K562 (cell line): Measurements from ENCODE around the gene ANO2. TPM values are rescaled to one million over a fixed set of nuclear protein-coding genes. Genes with fewer than 3 reads are reported as not detected.

ENCODE experiments used
- ATAC-seq: fragments of 200-7000 bp; cut with Tn5 transposase; 3 replicates; pipeline ENCODE4 v1.9.1; 2020; ENCODE audit warnings: moderate library complexity
- BruUV-seq: library from RNA; stranded (reverse); fragments of 400-500 nt; replicated peaks from 2 replicates; lab custom pipeline; 2021; lab: Mats Ljungman, UMichigan
- CTCF ChIA-PET: fragments of 300-600 bp; formaldehyde crosslinking; extraction: SDS; loops from one replicate; lab custom pipeline; 2021; ENCODE audit warnings: low intra/inter-chr PET ratio; lab: Yijun Ruan, JAX
- POLR2A ChIA-PET: fragments of 300-600, 350-650 bp; sonication (Branson Sonifier 250); formaldehyde crosslinking; extraction: SDS; loops from one replicate; lab custom pipeline; 2021; ENCODE audit warnings: antibody characterized with exemption, inconsistent platforms; lab: Yijun Ruan, JAX
- DNase-seq, 4 experiments: peaks; one replicate each; pipeline versions ENCODE4 v3.0.0 to v3.0.0-alpha.2; 2011 to 2018; ENCODE audit warnings: low spot score in 3 of 4, mixed read lengths in 3 of 4; ENCODE audit errors: extremely low read depth in 1 of 4
- FAIRE-seq: peaks from 2 replicates; lab custom pipeline; 2011; peaks lifted over from hg19 to GRCh38; lab: Jason Lieb, UNC
- H2AFZ ChIP-seq: 2 replicates; pipeline ENCODE4 v1.6.0; 2011; ENCODE audit warnings: low read depth, low read length, control low read depth, inconsistent platforms
- H3K27ac ChIP-seq: fragments of 200-600 bp; 3 replicates; pipeline ENCODE4 v1.8.0; 2011; ENCODE audit warnings: low read depth, mild to moderate bottlenecking, control low read depth, inconsistent platforms, low read length, moderate library complexity, mixed read lengths; ENCODE audit errors: extremely low read depth
- H3K27me3 ChIP-seq, 2 experiments: fragments of 300-600 bp in 1 of 2; 2 replicates in 1 of 2; 3 replicates in 1 of 2; pipeline versions ENCODE4 v1.6.0 to v1.8.0; 2011; ENCODE audit warnings: inconsistent platforms in 2 of 2, low read length in 2 of 2, mild to moderate bottlenecking in 1 of 2, mixed read lengths in 1 of 2, moderate library complexity in 1 of 2; ENCODE audit not compliant: control insufficient read depth in 2 of 2, insufficient read depth in 2 of 2
- H3K36me3 ChIP-seq: fragments of 300-600 bp; 3 replicates; pipeline ENCODE4 v1.8.0; 2011; ENCODE audit warnings: mild to moderate bottlenecking, low read length, inconsistent platforms; ENCODE audit not compliant: control insufficient read depth, insufficient read depth
- H3K4me1 ChIP-seq, 2 experiments: fragments of 200-600 bp in 1 of 2; replicated peaks in 1 of 2; 2 replicates in 1 of 2; 3 replicates in 1 of 2; pipeline versions ENCODE4 v1.5.1 to v1.8.0; 2011; ENCODE audit warnings: inconsistent platforms in 2 of 2, low read length in 2 of 2, mild to moderate bottlenecking in 1 of 2, mixed read lengths in 1 of 2, moderate library complexity in 1 of 2; ENCODE audit not compliant: control insufficient read depth in 2 of 2, insufficient read depth in 2 of 2
- H3K4me2 ChIP-seq: 2 replicates; pipeline ENCODE4 v1.6.1; 2011; ENCODE audit warnings: low read length, control low read depth, inconsistent platforms, mixed read lengths; ENCODE audit not compliant: insufficient read depth
- H3K4me3 ChIP-seq: fragments of 200-600 bp; sonication (generic), shearing (Covaris generic); 2 replicates; pipeline ENCODE4 v1.5.1; 2016; ENCODE audit warnings: control low read depth, inconsistent platforms
- H3K79me2 ChIP-seq: fragments of 200-600 bp; 3 replicates; pipeline ENCODE4 v1.8.0; 2011; ENCODE audit warnings: low read length, inconsistent platforms; ENCODE audit not compliant: control insufficient read depth, insufficient read depth
- H3K9ac ChIP-seq, 2 experiments: 2 replicates each; pipeline versions ENCODE4 v1.6.0 to v1.6.1; 2011; ENCODE audit warnings: low read depth in 2 of 2, low read length in 2 of 2, control low read depth in 1 of 2, inconsistent platforms in 1 of 2, mild to moderate bottlenecking in 1 of 2, mixed read lengths in 1 of 2; ENCODE audit not compliant: insufficient read depth in 1 of 2
- H3K9me1 ChIP-seq: one replicate; pipeline ENCODE4 v1.6.0; 2011; ENCODE audit warnings: inconsistent platforms, mild to moderate bottlenecking, low read length, moderate library complexity; ENCODE audit not compliant: control insufficient read depth, insufficient read depth
- H3K9me3 ChIP-seq: replicated peaks from 2 replicates; pipeline ENCODE4 v1.5.1; 2011; ENCODE audit warnings: low read depth, low read length, inconsistent platforms; ENCODE audit not compliant: control insufficient read depth, insufficient read depth
- H4K20me1 ChIP-seq: replicated peaks from 2 replicates; pipeline ENCODE4 v1.6.1; 2011; ENCODE audit warnings: low read length, inconsistent platforms, mixed read lengths; ENCODE audit not compliant: control insufficient read depth, insufficient read depth
- BRD9 ChIP-seq: fragments of 450-650 bp; IDR thresholded peaks from 2 replicates; pipeline ENCODE4 v1.6.1; 2018; ENCODE audit warnings: low read depth; ENCODE audit not compliant: partially characterized antibody
- HNRNPL ChIP-seq: fragments of 200-400 bp; formaldehyde crosslinking; IDR thresholded peaks from 2 replicates; pipeline ENCODE4 v1.6.1; 2017; ENCODE audit warnings: low read depth, mild to moderate bottlenecking, low read length
- RFX7 ChIP-seq: fragments of 250-450 bp; sonication (Bioruptor Pico); IDR thresholded peaks from 2 replicates; pipeline ENCODE4 v1.5.1; 2021; ENCODE audit warnings: mild to moderate bottlenecking
- SP2 ChIP-seq: IDR thresholded peaks from 2 replicates; pipeline ENCODE4 v1.6.1; 2011; ENCODE audit warnings: mild to moderate bottlenecking, low read depth, low read length, moderate library complexity; ENCODE audit not compliant: poor library complexity, severe bottlenecking; ENCODE audit errors: extremely low read depth
- ZFPM2 ChIP-seq: fragments of 250-450 bp; sonication (Bioruptor Pico); IDR thresholded peaks from 2 replicates; pipeline ENCODE4 v1.5.1; 2022; ENCODE audit warnings: mild to moderate bottlenecking
- ZNF444 ChIP-seq: fragments of 250-450 bp; sonication (Bioruptor Pico); IDR thresholded peaks from 2 replicates; pipeline ENCODE4 v1.4.0; 2020; ENCODE audit warnings: mild to moderate bottlenecking, moderate library complexity
- ZNF644 ChIP-seq: fragments of 200-800 bp; sonication (Bioruptor generic); IDR thresholded peaks from 2 replicates; pipeline ENCODE4 v1.6.1; 2016; ENCODE audit warnings: low read depth, missing genetic modification characterization, missing compliant biosample characterization
- WGBS: fragments of 100-300 bp; shearing (Covaris generic); methylation state at CpG from one replicate; pipeline ENCODE4 v1.1.6; 2016; ENCODE audit warnings: low coverage, mixed read lengths; ENCODE audit not compliant: insufficient coverage; ENCODE audit errors: missing lambda C conversion rate; 5-methylcytosine and 5-hydroxymethylcytosine counted together
- in situ Hi-C: fragments of 300-500 bp; cut with MboI; formaldehyde crosslinking; loops from 4 replicates; pipeline ENCODE4 v1.15.0; 2018; ENCODE audit warnings: inconsistent platforms, mixed read lengths
- intact Hi-C: fragments of 100-400 bp; cut with micrococcal nuclease; formaldehyde crosslinking; loops from 2 replicates; pipeline ENCODE4 v1.14.2; 2022
- polyA plus RNA-seq, 8 experiments: library from polyadenylated mRNA; depleted of rRNA in 4 of 8; stranded (reverse) in 5 of 8; unstranded in 3 of 8; fragments of >200 nt; fragmentation: Nextera tagmentation in 2 of 8; fragmentation: Illumina TruSeq in 1 of 8; extraction: Ambion mirVana in 2 of 8; extraction: Trizol in 1 of 8; gene quantifications; 2 replicates each; pipeline versions ENCODE4 v1.2.1 to v1.2.3, GENCODE V29; 2011 to 2014; ENCODE audit warnings: inconsistent platforms in 1 of 8, missing spikeins in 1 of 8
- total RNA-seq, 7 experiments: library from RNA; depleted of rRNA in 6 of 7; stranded (reverse); fragments of >200 nt in 6 of 7; fragmentation: Illumina TruSeq in 2 of 7; extraction: Trizol in 2 of 7; gene quantifications; 2 replicates each; pipeline versions ENCODE4 v1.2.1 to v1.2.3, GENCODE V29; 2011 to 2021; ENCODE audit warnings: low replicate concordance in 1 of 7
- TF ChIP-seq, protein P1 (sequence below): IDR thresholded peaks from 2 replicates; pipeline ENCODE4 v1.6.1; 2011; ENCODE audit warnings: borderline replicate concordance, low read depth, mild to moderate bottlenecking, moderate library complexity, low read length; ENCODE audit not compliant: insufficient read depth, poor library complexity, severe bottlenecking

The ANO2 gene
- total and polyA plus RNA-seq, 9 of the 15 experiments (the other 6 are each of a cell fraction or from before 2014, with no cell fraction given): 0.64 TPM; not detected in 8

DNA sequence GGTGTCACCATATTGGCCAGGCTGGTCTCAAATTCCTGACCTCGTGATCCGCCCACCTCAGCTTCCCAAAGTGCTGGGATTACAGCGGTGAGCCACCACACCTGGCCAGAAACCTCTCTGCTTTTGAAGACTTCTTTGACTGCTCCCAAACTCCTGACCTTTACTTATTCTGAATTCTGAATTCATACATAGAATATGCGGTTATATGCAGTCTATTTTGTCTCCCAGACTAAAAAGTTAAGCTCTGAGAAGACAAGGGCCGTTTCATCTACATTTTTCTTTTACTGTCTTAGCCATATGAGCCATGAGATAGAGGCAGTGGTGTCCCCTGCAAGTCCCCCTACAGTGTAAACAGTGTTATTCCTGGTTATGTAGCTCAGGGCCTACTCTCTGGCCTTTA is 333.9 kb downstream of the ANO2 start:
- no peaks in the 10 kb centered on the region for H3K9me1 ChIP-seq
- no peaks in the 10 kb centered on the region for H3K36me3 ChIP-seq
- H3K27ac ChIP-seq: no peak overlapping the region
- no TSS peak for BruUV-seq
- ATAC-seq (no peak), DNase-seq (no peak), FAIRE-seq (no peak)
- H3K9ac ChIP-seq: no peak overlapping the region
- no peaks in the 10 kb centered on the region for H3K79me2 ChIP-seq
- no peak overlapping the region for H3K4me2 ChIP-seq
- H3K4me1 ChIP-seq: peaks cover 2 to 7% of the 10 kb centered on the region in 2 experiments; a peak in 2 of 5 replicates
- 0 out of 2 replicates have a peak overlapping the region, but pooled peaks have one; percentile 58 for H2AFZ ChIP-seq
- no peak overlapping the region for H3K4me3 ChIP-seq
- no peaks in the 10 kb centered on the region for H4K20me1 ChIP-seq
- in situ Hi-C loops: no loop called here
- no peak for TF ChIP-seq HNRNPL
- TF ChIP-seq, protein P1, sequence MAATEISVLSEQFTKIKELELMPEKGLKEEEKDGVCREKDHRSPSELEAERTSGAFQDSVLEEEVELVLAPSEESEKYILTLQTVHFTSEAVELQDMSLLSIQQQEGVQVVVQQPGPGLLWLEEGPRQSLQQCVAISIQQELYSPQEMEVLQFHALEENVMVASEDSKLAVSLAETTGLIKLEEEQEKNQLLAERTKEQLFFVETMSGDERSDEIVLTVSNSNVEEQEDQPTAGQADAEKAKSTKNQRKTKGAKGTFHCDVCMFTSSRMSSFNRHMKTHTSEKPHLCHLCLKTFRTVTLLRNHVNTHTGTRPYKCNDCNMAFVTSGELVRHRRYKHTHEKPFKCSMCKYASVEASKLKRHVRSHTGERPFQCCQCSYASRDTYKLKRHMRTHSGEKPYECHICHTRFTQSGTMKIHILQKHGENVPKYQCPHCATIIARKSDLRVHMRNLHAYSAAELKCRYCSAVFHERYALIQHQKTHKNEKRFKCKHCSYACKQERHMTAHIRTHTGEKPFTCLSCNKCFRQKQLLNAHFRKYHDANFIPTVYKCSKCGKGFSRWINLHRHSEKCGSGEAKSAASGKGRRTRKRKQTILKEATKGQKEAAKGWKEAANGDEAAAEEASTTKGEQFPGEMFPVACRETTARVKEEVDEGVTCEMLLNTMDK: no peak
- TF ChIP-seq ZNF444 (CRISPR knock-in tag): no peak
- no peak for TF ChIP-seq RFX7 (CRISPR knock-in tag)
- TF ChIP-seq SP2: no peak
- TF ChIP-seq BRD9: no peak
- no peak for TF ChIP-seq ZFPM2 (CRISPR knock-in tag)
- TF ChIP-seq ZNF644 (tag): no peak
- intact Hi-C loops: no loop called here
- no peaks in the 10 kb centered on the region for H3K27me3 ChIP-seq
- WGBS: 56% methylated on average over 3 of the region's 5 CpGs
- no peaks in the 10 kb centered on the region for H3K9me3 ChIP-seq
- CTCF ChIA-PET: no interaction called here
- POLR2A ChIA-PET: interaction anchor here (1.1 kb wide), 1 partner anchor 12 kb away, joined by 3 read pairs; no protein-coding TSS in a partner anchor
